ENCODE measurements around the gene MEIS2.

Gene MEIS2

DNA sequence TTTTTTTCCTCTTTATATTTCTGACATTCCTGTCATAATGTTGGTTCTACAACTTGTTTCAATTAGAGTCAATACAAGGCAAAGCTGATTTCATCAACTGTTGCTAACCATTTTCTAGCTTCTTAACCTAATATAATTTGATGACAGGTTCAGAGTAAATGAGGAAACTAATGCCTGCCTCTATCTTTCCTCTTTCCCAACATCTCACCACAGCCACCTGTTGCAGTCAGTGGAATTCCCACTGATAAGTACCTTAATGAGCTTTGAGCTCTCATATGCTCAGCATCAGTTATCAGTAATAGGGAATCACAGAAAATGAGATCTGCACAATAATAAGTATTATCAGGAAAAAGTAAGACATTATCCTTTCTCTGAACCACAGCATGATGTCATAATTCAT lies 241.9 kb downstream of the MEIS2 start:
- Mint-ChIP-seq H3K27me3 (peaks cover 4 to 7% of the 10 kb centered on the region in 2 donors), H3K4me1 (no peaks in the 10 kb centered on the region), H3K4me3 (no peak overlapping the region), H3K9me3 (peaks cover 0 to 1% of the 10 kb centered on the region in 2 donors), H3K36me3 (no peaks in the 10 kb centered on the region), H3K27ac (no peak overlapping the region)
- DNase-seq (no peak), ATAC-seq (replicated peaks) (no peak)

GRCh38 chr15:36856339-36856973 lies 243.9 kb downstream of the MEIS2 start:
- no peak for ATAC-seq (replicated peaks)
- H3K9me3 Mint-ChIP-seq, result peaks cover 0 to 3% of the 10 kb centered on the region in 2 donors
- H3K4me3 Mint-ChIP-seq, result no peak overlapping the region
- no peak for DNase-seq
- H3K36me3 Mint-ChIP-seq, result no peaks in the 10 kb centered on the region
- no peak overlapping the region for H3K27ac Mint-ChIP-seq
- H3K4me1 Mint-ChIP-seq, result no peaks in the 10 kb centered on the region
- peaks cover 4 to 7% of the 10 kb centered on the region in 2 donors for H3K27me3 Mint-ChIP-seq

DNA sequence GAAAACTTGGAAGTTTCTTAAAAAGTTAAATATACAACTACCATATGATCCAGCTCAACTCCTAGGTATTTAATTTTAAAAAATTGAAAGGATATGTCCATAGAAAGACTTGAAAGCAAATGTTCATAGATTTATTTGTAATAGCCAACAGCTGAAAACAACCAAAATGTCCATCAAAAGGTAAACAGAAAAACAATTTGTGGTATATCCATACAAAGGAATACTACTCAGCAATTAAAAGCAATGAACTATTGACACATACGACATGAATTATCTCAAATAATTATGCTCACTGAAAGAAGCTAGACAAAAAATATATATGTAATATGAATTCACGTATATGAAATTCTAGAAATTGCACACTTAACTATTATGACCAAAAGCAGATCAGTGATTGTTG lies 249.5 kb downstream of the MEIS2 start:
- Mint-ChIP-seq H3K36me3 (no peaks in the 10 kb centered on the region), H3K4me3 (no peak overlapping the region), H3K27ac (no peak overlapping the region), H3K4me1 (no peaks in the 10 kb centered on the region), H3K9me3 (peaks cover 0 to 1% of the 10 kb centered on the region in 2 donors), H3K27me3 (peaks cover 0 to 4% of the 10 kb centered on the region in 2 donors)
- no peak for ATAC-seq (replicated peaks)
- no peak for DNase-seq

DNA sequence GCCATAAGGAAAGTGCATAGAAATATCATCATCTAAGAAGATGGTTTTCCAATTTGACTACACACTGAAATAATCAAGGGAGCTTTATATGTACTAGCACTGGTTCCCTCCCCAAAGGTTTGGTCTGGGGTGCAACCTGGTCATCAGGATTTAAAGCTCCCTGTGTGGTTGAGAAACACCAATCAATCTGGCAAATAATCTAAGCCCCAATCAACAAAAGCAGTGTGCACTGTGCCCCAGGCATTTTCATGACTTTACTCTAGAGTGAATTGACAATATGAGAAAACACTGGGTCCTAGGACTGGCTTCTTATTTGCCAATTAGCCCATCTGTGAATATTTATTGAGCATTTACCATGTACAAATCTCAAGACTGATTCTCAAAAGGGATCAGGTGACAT lies 255.1 kb downstream of the MEIS2 start:
- H3K4me3 Mint-ChIP-seq, result no peak overlapping the region
- H3K27me3 Mint-ChIP-seq, result peaks cover 0 to 10% of the 10 kb centered on the region in 2 donors
- no peaks in the 10 kb centered on the region for H3K36me3 Mint-ChIP-seq
- H3K4me1 Mint-ChIP-seq, result no peaks in the 10 kb centered on the region
- H3K9me3 Mint-ChIP-seq, result no peaks in the 10 kb centered on the region
- H3K27ac Mint-ChIP-seq, result no peak overlapping the region
- no peak for DNase-seq
- ATAC-seq (replicated peaks), result no peak

DNA sequence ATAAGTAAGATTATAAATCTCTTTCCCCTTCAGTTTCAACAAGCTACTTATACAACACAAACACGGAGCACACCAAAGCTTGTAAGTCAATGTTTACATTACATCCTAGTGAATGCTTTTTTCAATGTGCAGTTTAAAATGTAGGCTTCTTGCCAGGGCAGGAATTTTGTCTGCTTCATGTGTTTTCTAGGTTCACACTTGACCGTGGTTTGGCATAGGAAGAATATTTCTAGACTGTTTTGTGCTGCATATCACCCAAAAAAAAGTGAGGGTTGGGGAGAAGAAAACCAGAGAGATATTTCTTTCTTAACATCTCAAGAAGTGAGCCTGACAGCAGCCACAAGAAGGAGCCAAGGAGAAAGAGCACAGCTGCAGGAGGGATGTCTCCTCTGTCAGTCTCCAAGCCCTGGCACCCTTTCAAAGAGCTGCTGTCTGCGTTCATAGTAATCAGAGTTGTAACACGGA lies 255.8 kb downstream of the MEIS2 start:
- Mint-ChIP-seq H3K4me1 (no peaks in the 10 kb centered on the region), H3K27ac (no peak overlapping the region), H3K36me3 (no peaks in the 10 kb centered on the region), H3K27me3 (peaks cover 0 to 10% of the 10 kb centered on the region in 2 donors), H3K4me3 (no peak overlapping the region), H3K9me3 (no peaks in the 10 kb centered on the region)
- ATAC-seq (replicated peaks), result no peak
- no peak for DNase-seq

- H3K36me3 Mint-ChIP-seq, result no peaks in the 10 kb centered on the region
- DNase-seq (no peak), ATAC-seq (replicated peaks) (no peak)
- no peak overlapping the region for H3K27ac Mint-ChIP-seq
- H3K4me1 Mint-ChIP-seq, result no peaks in the 10 kb centered on the region
- H3K4me3 Mint-ChIP-seq, result no peak overlapping the region
- peaks cover 0 to 10% of the 10 kb centered on the region in 2 donors for H3K27me3 Mint-ChIP-seq
- no peaks in the 10 kb centered on the region for H3K9me3 Mint-ChIP-seq
These were observed 256.5 kb downstream of the MEIS2 start for GRCh38 chr15:36843822-36844221.

DNA sequence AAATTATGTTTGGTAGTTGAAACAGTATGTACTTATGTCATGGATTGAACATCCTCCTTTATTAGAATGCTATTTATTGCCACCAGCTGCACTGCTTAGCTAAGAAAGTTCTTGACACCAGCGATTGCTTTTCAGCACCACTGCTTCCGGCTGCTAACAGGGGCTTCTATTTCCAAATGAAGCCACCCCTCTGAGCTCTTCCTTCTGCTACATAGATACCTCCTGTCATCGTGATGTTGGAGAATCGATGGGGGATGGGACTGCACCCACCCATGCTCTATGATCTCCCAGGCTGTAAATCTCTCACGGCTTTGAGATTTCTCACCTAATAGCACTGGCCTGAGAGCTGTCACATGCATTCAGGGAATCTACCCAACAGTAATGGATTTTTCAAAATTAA lies 259.2 kb downstream of the MEIS2 start:
- Mint-ChIP-seq H3K36me3 (no peaks in the 10 kb centered on the region), H3K9me3 (peaks cover 0 to 5% of the 10 kb centered on the region in 2 donors), H3K4me1 (no peaks in the 10 kb centered on the region), H3K27ac (no peak overlapping the region), H3K4me3 (no peak overlapping the region), H3K27me3 (peaks cover 0 to 14% of the 10 kb centered on the region in 2 donors)
- DNase-seq, result no peak
- no peak for ATAC-seq (replicated peaks)

Measured in stimulated activated naive B cell treated with anti-CD40 and anti-IgM and Interleukin-4, amounts not matched to agents 10 μg/mL and 1 μg/mL and 100 μg/mL, for 72 hours (primary cell).